Karpas-422 (cell line): ENCODE data around the gene ASTL. TPM values are rescaled to one million over a fixed set of nuclear protein-coding genes. Genes with fewer than 3 reads are reported as not detected.

Source experiments
- DNase-seq: peaks from one replicate; pipeline ENCODE4 v3.0.0-alpha.2; 2015
- H2AFZ ChIP-seq: fragments of 200-600 bp; sonication (generic); 2 replicates; pipeline ENCODE4 v1.6.1; 2014; ENCODE audit warnings: antibody characterized with exemption, low read length, mixed read lengths
- H3K27ac ChIP-seq: fragments of 200-600 bp; sonication (generic); 2 replicates; pipeline ENCODE4 v1.5.1; 2014; ENCODE audit warnings: mild to moderate bottlenecking, low read length, moderate library complexity
- H3K27me3 ChIP-seq: fragments of 200-600 bp; sonication (generic); 2 replicates; pipeline ENCODE4 v1.6.1; 2014; ENCODE audit warnings: low read length, mixed read lengths
- H3K36me3 ChIP-seq: fragments of 200-600 bp; sonication (generic); 2 replicates; pipeline ENCODE4 v1.6.1; 2014; ENCODE audit warnings: low read length, mixed read lengths; ENCODE audit not compliant: insufficient read depth
- H3K4me1 ChIP-seq: fragments of 200-600 bp; sonication (generic); 2 replicates; pipeline ENCODE4 v1.6.1; 2014; ENCODE audit warnings: mild to moderate bottlenecking, low read length, mixed read lengths
- H3K4me2 ChIP-seq: fragments of 200-600 bp; sonication (generic); 2 replicates; pipeline ENCODE4 v1.6.1; 2014; ENCODE audit warnings: low read length, low read depth, mild to moderate bottlenecking; ENCODE audit not compliant: poor library complexity, severe bottlenecking
- H3K4me3 ChIP-seq: fragments of 200-600 bp; sonication (generic); 2 replicates; pipeline ENCODE4 v1.5.1; 2014; ENCODE audit warnings: mild to moderate bottlenecking, antibody characterized with exemption, low read length, mixed read lengths
- H3K79me2 ChIP-seq: fragments of 200-600 bp; sonication (generic); 2 replicates; pipeline ENCODE4 v1.6.1; 2014; ENCODE audit warnings: mild to moderate bottlenecking, low read length, mixed read lengths
- H3K9ac ChIP-seq: fragments of 200-600 bp; sonication (generic); 2 replicates; pipeline ENCODE4 v1.6.0; 2014; ENCODE audit warnings: low read length
- H3K9me2 ChIP-seq: fragments of 200-600 bp; sonication (generic), shearing (Covaris generic); replicated peaks from 2 replicates; pipeline ENCODE4 v1.6.0; 2014; ENCODE audit warnings: mild to moderate bottlenecking, low read length, moderate library complexity; ENCODE audit not compliant: insufficient read depth
- H3K9me3 ChIP-seq: fragments of 300-700, 200-600 bp; sonication (generic); 2 replicates; pipeline ENCODE4 v1.6.1; 2014; ENCODE audit warnings: low read length, mixed read lengths
- H4K20me1 ChIP-seq: fragments of 200-600 bp; sonication (generic); 2 replicates; pipeline ENCODE4 v1.6.1; 2014; ENCODE audit warnings: mild to moderate bottlenecking, antibody characterized with exemption, low read length, low read depth; ENCODE audit not compliant: insufficient read depth
- total RNA-seq: library from RNA; depleted of rRNA; stranded (reverse); fragments of >200 nt; shearing (Covaris generic); gene quantifications from 2 replicates; pipeline ENCODE4 v1.2.3, GENCODE V29; 2014; ENCODE audit warnings: low replicate concordance

ASTL gene
- total RNA-seq, 1 experiment from 2014 or later = not detected

DNA sequence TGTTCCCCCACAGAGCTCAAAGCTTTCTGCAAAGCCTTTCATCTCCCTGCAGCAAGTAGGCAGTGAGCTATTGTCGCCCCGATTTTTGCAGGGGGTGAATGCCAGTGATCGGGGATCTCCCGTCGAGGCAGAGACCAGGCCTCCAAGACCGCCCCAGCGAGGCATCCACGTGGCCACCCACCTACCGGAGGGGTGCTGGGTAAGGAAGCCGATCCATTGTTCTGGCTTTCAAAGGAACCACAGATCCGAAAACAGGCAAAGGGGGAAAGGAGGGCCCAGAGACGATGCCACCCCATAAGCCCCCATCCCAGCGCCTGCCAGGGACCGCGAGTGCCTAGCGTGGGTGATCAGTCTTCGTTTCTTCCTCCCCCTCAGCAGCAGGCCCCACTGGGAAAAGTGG, 24.4 kb downstream of the ASTL start:
- Histone ChIP-seq H2AFZ (no peak overlapping the region), H3K9ac (no peak overlapping the region), H4K20me1 (0 out of 2 replicates have a peak, but pooled peaks cover 7% of the 10 kb centered on the region), H3K27ac (no peak overlapping the region), H3K4me1 (peaks cover 11% of the 10 kb centered on the region), H3K79me2 (no peaks in the 10 kb centered on the region), H3K9me2 (no peaks in the 10 kb centered on the region), H3K4me2 (no peak overlapping the region), H3K4me3 (no peak overlapping the region), H3K27me3 (no peaks in the 10 kb centered on the region), H3K36me3 (no peaks in the 10 kb centered on the region), H3K9me3 (no peaks in the 10 kb centered on the region)
- no peak for DNase-seq

DNA sequence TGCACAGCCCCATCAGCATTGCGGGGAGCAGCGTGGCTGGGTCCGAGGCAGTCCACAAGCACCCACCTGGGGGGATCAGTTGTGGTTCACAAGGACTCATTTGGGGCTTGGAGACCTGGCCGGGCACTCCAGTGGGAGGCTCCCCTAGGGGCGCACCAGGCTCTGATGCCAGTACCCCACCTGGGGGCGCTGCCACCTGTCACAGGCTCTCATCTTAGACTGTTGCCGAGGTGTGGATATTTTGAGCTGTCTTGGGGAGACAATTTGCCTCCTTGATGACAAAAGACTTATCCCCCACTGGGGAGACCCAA, 25.0 kb downstream of the ASTL start:
- H2AFZ ChIP-seq = no peak overlapping the region
- no peak overlapping the region for H3K9ac ChIP-seq
- H3K27me3 ChIP-seq = no peaks in the 10 kb centered on the region
- H3K9me3 ChIP-seq = no peaks in the 10 kb centered on the region
- no peak overlapping the region for H3K27ac ChIP-seq
- DNase-seq = peak; percentile 76
- H3K79me2 ChIP-seq = no peaks in the 10 kb centered on the region
- H3K9me2 ChIP-seq = no peaks in the 10 kb centered on the region
- no peak overlapping the region for H3K4me3 ChIP-seq
- no peak overlapping the region for H3K4me2 ChIP-seq
- H3K36me3 ChIP-seq = no peaks in the 10 kb centered on the region
- peaks cover 11% of the 10 kb centered on the region for H3K4me1 ChIP-seq
- H4K20me1 ChIP-seq = 0 out of 2 replicates have a peak, but pooled peaks cover 7% of the 10 kb centered on the region

DNA sequence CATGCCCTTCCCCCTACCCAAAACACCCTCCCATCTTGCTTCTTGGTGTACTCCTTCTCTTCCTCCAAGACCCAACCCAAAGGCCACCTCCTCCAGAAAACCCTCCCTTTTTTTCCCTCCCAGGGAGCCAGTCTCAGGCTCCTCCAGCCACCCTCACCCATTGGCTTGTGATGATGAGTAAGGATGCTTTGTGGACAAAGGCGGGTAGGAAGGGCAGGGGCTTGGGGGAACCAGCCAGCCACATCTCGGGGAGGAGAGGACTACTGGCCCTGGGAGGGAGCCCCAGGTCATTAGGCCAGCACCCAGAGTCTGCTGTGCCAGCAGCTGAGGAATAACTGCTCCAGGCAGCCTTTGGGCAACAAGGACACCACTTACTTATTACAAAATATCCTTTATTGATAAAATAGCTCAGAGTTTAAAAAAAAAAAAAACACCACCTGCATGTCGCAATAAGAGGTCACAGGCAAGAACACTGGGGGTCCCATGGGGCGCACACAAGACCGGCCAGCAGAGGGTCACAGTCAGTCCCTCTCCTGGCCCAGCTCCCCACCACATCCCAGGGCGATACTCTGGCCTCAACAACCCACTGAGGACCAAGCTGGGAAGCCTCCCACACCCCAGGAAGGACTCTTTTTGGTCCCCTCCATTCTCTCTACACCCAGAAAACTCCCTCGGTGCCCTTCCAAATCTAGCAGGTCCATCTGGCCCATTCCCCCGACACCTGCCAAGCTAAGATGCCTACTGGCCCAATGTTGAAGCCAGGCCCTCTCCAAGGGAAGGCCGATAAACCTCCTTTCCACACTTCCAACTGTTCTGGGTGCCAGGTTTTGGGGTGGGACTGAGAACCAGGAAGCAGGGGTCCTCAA, 25.6 kb downstream of the ASTL start:
- no peaks in the 10 kb centered on the region for H3K9me3 ChIP-seq
- no peak overlapping the region for H3K4me3 ChIP-seq
- H3K36me3 ChIP-seq = no peaks in the 10 kb centered on the region
- H3K4me1 ChIP-seq = peaks cover 11% of the 10 kb centered on the region
- no peak overlapping the region for H3K9ac ChIP-seq
- 0 out of 2 replicates have a peak, but pooled peaks cover 3% of the 10 kb centered on the region for H4K20me1 ChIP-seq
- H3K4me2 ChIP-seq = no peak overlapping the region
- no peak overlapping the region for H3K27ac ChIP-seq
- DNase-seq = no peak
- H3K79me2 ChIP-seq = no peaks in the 10 kb centered on the region
- H3K27me3 ChIP-seq = no peaks in the 10 kb centered on the region
- no peaks in the 10 kb centered on the region for H3K9me2 ChIP-seq
- no peak overlapping the region for H2AFZ ChIP-seq

DNA sequence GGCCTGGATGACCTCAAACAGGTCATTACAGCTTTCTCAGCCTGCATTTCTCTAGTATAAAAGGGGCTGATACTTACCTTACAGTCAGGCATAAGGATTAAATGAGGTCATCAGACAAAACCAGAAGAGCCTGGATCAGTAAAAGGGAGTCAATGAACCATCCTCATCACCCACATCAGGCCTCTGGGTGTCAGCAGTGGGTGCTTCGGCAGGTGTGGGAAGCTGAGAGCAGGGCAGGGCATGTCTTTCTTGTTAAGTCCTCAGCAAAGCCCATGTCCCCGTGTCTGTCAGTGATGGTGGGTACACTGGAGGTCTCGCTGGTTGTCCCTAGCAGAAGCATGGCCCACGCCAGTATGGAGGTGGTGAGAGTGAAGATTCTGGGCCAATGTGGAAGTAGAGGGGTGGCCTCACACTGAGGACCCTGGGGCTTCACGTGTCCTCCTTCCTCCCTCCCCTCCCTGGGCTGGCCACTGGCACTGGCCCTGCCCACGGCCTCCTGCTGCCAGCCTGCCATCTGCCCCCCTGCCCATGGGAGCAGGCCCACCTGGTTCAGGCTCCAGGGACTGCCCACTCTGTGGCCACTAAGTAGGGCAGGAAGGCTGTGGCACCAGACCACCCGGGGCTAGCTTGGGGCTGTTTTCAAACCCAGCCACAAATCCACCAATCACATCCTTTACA, 26.3 kb downstream of the ASTL start:
- Histone ChIP-seq H3K9me3 (no peaks in the 10 kb centered on the region), H3K36me3 (no peaks in the 10 kb centered on the region), H3K79me2 (no peaks in the 10 kb centered on the region), H3K4me2 (no peak overlapping the region), H3K27me3 (no peaks in the 10 kb centered on the region), H3K4me3 (no peak overlapping the region), H3K4me1 (peaks cover 4% of the 10 kb centered on the region), H3K9me2 (no peaks in the 10 kb centered on the region), H3K9ac (no peak overlapping the region), H4K20me1 (no peaks in the 10 kb centered on the region), H2AFZ (no peak overlapping the region), H3K27ac (no peak overlapping the region)
- peak; percentile 51 for DNase-seq

- Histone ChIP-seq H3K27ac (no peak overlapping the region), H3K4me3 (no peak overlapping the region), H3K27me3 (no peaks in the 10 kb centered on the region), H3K9ac (no peak overlapping the region), H3K79me2 (no peaks in the 10 kb centered on the region), H3K9me2 (no peaks in the 10 kb centered on the region), H3K4me2 (no peak overlapping the region), H4K20me1 (no peaks in the 10 kb centered on the region), H3K36me3 (no peaks in the 10 kb centered on the region), H3K9me3 (no peaks in the 10 kb centered on the region), H3K4me1 (no peaks in the 10 kb centered on the region), H2AFZ (no peak overlapping the region)
- DNase-seq = no peak
These were observed 27.1 kb downstream of the ASTL start for GRCh38 chr2:96111257-96111640.

GRCh38 chr2:96110621-96111256, 27.6 kb downstream of the ASTL start:
- H3K4me3 ChIP-seq = no peak overlapping the region

DNA sequence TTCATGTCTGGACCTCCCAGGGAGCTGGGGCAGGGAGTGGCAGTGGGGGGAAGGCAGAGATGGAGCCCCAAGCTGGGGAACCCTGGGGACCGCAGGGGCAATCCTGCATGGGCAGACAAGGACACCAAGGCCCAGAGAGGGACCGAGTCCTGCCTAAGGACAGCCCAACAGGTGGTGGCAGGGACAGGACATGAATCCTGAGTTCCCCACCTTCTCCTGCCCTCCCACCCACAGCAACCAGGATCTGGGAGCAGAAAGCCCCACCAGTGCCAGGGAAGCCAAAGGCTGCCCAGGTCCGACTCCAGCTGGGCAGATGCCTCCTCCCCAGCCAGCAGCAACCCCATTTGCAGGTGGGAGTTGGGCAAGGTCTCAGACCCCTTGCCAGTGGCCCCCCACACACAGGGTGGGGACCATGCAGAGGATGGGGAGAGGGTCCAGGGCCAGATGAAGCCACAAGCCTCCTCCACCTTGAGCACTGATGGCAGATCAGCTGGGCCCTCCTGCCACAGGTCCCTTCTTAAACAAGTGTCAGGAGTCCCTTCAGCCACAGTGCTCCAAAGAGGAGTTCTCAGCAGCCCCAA, 28.3 kb downstream of the ASTL start:
- Histone ChIP-seq H3K4me1 (no peaks in the 10 kb centered on the region), H3K36me3 (no peaks in the 10 kb centered on the region), H3K9ac (no peak overlapping the region), H3K9me2 (no peaks in the 10 kb centered on the region), H3K27me3 (no peaks in the 10 kb centered on the region), H3K9me3 (peaks cover 4% of the 10 kb centered on the region; the same call in 1 of the 2 replicates), H3K4me2 (no peak overlapping the region), H4K20me1 (no peaks in the 10 kb centered on the region), H2AFZ (no peak overlapping the region), H3K4me3 (no peak overlapping the region), H3K79me2 (no peaks in the 10 kb centered on the region), H3K27ac (no peak overlapping the region)
- no peak for DNase-seq

More at GRCh38 chr2:96110621-96111256, 27.6 kb downstream of the ASTL start:
- no peak for DNase-seq
- no peaks in the 10 kb centered on the region for H3K79me2 ChIP-seq
- H3K9me2 ChIP-seq = no peaks in the 10 kb centered on the region
- H3K9ac ChIP-seq = no peak overlapping the region
- H3K9me3 ChIP-seq = no peaks in the 10 kb centered on the region
- H3K36me3 ChIP-seq = no peaks in the 10 kb centered on the region
- H2AFZ ChIP-seq = no peak overlapping the region
- no peak overlapping the region for H3K4me2 ChIP-seq
- no peak overlapping the region for H3K27ac ChIP-seq
- H4K20me1 ChIP-seq = no peaks in the 10 kb centered on the region
- no peaks in the 10 kb centered on the region for H3K4me1 ChIP-seq
- no peaks in the 10 kb centered on the region for H3K27me3 ChIP-seq

DNA sequence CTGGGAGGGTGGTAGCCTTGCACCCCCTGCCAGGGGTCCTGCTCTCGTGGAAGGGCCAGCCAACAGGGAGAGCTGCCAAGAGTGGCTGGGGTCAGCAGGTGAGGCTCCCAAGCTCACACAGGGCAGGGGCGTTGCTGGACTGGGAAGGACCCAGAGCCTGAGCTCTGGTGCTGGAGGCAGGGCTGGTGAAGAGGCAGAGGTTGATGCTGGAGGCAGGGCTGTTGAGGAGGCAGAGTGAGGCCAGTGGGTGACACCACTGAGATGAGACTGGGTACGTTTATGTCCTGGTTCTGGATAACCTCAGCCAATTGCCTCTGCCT, 29.0 kb downstream of the ASTL start:
- no peak for DNase-seq
- Histone ChIP-seq H3K27ac (no peak overlapping the region), H3K9ac (no peak overlapping the region), H3K4me3 (no peak overlapping the region), H3K36me3 (no peaks in the 10 kb centered on the region), H4K20me1 (no peaks in the 10 kb centered on the region), H3K4me2 (no peak overlapping the region), H3K4me1 (no peaks in the 10 kb centered on the region), H2AFZ (no peak overlapping the region), H3K27me3 (no peaks in the 10 kb centered on the region), H3K9me3 (peaks cover 6% of the 10 kb centered on the region; the same call in 1 of the 2 replicates), H3K79me2 (no peaks in the 10 kb centered on the region), H3K9me2 (no peaks in the 10 kb centered on the region)
